Measurements from ENCODE around the gene GPR25.

DNA sequence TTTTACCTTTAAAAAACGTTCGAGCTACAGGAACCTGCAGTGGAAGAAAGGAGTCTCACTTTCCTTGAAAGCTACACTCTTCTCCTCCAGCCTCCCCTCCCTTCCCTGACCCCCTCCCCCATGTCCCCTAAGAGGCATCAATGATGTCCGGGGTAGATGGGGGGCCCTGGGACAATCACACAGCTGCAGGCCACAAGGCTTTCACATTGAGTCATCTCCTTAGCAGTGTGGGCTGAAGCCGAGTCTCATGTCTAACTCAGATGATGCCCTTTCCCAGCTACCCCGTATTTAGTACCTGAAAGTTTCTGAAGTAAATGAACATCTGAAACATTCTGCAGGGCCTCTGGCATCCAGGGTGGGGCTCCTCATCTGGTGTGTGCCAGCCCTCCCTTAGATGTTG lies 6.3 kb upstream of the GPR25 start:
- TF ChIP-seq, protein P1, sequence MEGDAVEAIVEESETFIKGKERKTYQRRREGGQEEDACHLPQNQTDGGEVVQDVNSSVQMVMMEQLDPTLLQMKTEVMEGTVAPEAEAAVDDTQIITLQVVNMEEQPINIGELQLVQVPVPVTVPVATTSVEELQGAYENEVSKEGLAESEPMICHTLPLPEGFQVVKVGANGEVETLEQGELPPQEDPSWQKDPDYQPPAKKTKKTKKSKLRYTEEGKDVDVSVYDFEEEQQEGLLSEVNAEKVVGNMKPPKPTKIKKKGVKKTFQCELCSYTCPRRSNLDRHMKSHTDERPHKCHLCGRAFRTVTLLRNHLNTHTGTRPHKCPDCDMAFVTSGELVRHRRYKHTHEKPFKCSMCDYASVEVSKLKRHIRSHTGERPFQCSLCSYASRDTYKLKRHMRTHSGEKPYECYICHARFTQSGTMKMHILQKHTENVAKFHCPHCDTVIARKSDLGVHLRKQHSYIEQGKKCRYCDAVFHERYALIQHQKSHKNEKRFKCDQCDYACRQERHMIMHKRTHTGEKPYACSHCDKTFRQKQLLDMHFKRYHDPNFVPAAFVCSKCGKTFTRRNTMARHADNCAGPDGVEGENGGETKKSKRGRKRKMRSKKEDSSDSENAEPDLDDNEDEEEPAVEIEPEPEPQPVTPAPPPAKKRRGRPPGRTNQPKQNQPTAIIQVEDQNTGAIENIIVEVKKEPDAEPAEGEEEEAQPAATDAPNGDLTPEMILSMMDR (conservative IDR thresholded peaks at IDR 0.05; ENCODE audit: low read depth, low read length) = no peak
- no peak for TF ChIP-seq EZH2 (IDR thresholded peaks at IDR 0.05; ENCODE audit: borderline replicate concordance, low read depth, low read length, poor library complexity, severe bottlenecking)
